Skeletal muscle cell (primary cell): Measurements from ENCODE around the gene PIK3R5.
"Not testable (repeated sequence)": the region's sequence is repeated elsewhere in the genome, so short reads cannot be mapped to it uniquely, and the experiment has no call there.

Experiments used
- DNase-seq: peaks from one replicate; pipeline ENCODE4 v3.0.0-alpha.2; 2010; ENCODE audit warnings: low read depth
- H3K4me3 ChIP-seq: 2 replicates; pipeline ENCODE4 v1.5.1; 2011; ENCODE audit warnings: low read depth, mild to moderate bottlenecking, control low read depth, low read length, moderate library complexity

Gene PIK3R5

DNA sequence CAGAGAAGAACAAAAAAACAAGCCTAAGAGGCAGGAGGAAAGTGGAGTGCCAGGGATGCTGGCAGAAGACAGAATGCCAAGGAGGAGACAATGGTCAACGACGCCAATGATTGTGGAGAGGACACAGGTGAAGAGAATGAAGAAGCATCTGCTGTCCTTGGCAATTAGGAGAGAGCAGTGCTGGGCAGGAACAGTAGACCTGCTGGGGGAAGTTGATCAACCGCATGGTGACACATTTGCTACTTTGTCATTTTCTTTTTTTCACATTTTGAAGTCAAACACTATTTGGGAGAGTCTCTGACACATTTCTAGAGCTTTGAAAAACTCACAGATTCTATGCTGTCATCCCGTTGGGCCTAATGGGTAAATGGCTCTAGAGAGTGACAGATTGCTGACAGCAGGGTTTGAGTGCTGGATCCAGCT lies 97.0 kb downstream of the PIK3R5 start:
- DNase-seq, result no peak
- H3K4me3 ChIP-seq, result no peak overlapping the region

GRCh38 chr17:8868092-8868491 lies 97.4 kb downstream of the PIK3R5 start:
- H3K4me3 ChIP-seq, result no peak overlapping the region
- no peak for DNase-seq

DNA sequence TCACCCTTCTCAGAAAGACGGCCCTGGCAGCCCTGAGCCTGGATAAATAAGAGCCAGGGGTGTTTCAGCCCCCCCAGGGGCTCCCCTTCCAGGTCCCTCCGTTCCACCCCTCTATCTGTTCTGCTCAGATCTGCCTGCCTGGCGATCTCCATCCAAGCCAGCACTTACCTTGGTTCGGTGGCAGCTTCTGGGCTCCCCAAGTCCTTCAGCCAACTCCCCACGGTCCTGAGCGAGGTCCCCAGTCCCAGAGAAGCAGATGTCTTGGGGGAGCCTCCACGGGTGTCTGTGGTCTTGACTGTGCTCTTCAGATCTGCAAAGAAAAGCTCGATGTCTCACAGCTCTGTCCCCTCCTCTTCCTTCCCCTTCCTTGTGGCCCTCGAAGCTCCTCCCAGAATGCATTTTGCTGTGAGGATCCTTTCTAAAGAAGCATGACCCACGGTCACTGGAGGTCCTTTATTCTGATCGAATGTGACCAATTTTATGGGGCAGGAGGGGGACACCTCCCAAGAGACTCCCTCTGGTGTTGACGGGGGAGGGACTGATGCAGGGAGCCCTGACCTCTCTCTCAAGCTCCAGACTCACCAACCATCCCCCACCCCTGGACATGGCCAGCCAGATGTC lies 98.0 kb downstream of the PIK3R5 start, which contains the start of gene PIK3R6:
Gene PIK3R6, minus strand, starts transcription at position 314 of the 621 bp plus-strand sequence. CDS start 17,880 bp downstream, outside the sequence.
- no peak for DNase-seq
- no peak within 1 kb of the TSS for H3K4me3 ChIP-seq

DNA sequence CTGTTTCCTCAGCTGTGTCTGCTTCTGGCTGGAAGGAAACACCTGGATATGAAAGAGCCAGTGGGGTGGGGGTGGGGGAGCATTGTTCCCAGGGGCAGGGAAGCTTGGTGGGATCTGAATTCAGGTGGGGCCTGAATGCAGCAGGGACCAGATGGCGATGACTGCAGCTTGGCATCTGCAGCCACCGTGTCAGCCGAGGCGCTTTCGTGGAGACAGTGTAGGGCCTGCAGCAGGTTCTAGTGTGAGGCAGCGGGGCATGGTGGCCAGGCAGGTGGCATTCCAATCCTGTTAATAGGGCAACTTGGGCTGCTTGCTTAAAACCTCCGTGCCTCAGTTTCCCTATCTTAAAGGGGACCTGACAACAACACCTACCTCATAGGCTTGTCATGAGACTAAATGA lies 99.7 kb downstream of the PIK3R5 start:
- DNase-seq, result no peak

DNA sequence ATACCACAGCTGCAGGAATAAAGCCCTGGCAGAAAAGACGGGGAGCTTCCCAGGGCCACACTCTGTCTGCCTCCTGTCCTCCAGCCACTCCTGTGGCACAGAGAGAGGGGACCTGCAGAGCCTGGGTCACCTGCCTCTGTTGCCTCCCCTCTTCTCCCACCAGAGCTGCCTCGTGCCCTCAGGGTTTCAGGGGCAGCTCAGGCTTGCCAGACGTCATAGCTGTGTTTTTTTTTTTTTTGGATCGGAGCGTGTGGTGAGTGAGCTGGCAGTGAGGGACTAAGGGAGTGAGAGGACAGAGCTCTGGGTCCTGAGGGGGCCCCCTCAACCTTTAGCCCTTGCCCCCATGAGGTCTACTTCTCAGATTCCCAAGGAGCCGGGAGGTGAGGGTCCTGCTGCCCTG lies 100.1 kb downstream of the PIK3R5 start:
- H3K4me3 ChIP-seq, result no peak overlapping the region
- DNase-seq, result no peak

More for the DNA sequence above, 99.7 kb downstream of the PIK3R5 start:
- no peak overlapping the region for H3K4me3 ChIP-seq

- DNase-seq, result no peak
- no peak overlapping the region for H3K4me3 ChIP-seq
Observed at GRCh38 chr17:8862213-8863056, 103.1 kb downstream of the PIK3R5 start.

DNA sequence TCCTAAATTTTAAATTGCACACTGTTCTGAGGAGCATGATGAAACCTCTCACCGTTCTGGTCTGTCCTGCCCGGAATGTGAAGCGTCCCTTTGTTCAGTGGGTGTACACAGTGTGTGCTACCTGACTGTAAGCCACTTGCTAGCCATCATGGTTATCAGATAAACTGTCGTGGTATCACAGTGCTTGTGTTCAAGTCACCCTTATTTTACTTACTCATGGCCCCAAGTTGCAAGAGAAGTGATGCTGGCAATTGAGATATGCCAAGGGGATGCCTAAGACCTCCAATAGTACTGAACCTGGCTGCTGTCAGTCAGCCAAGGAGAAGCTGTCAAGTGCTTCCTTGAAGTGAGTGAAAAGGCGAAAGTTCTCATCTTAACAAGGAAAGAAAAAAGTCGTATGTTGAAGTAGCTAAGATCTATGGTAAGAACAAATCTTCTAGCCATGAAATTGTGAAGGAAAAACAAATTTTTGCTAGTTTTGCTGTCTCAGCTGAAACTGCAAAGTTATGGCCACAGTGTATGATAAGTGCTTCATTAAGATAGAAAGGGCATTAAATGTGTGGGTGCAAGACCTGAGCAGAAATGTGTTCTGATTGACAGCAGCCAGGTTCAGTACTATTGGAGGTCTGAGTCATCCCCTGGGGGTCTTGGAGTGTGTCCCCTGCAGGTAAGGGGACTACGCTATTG lies 103.9 kb downstream of the PIK3R5 start:
- no peak overlapping the region for H3K4me3 ChIP-seq
- DNase-seq, result no peak

DNA sequence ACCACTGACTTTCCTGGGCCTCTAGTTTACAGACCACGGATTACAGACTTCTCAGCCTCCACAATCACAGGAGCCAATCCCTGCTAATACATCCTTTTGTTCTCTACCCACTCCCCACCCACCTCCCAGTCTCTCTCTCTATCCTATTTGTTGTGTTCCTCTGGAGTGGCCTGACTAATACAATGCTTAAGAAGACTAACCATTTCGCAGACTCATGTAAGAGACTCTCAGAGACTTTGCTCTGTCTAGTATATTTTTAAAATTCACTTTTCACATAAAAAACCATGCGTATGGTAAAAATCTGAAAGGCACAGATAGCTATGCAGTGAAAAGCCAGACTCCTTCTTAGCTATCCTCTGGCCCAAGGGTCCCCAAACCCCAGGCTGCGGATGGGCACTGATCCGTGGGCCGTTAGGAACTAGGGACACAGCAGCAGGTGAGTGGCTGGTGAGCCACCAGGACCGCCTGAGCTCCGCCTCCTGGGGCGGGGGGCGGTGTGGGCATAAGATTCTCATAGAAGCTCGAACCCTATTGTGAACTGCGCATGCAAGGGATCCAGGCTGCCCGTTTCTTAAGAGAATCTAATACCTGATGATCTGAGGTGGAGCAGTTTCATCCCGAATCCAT lies 105.6 kb downstream of the PIK3R5 start:
- DNase-seq, result no peak
- H3K4me3 ChIP-seq, result no peak overlapping the region

GRCh38 chr17:8859027-8859803 lies 106.3 kb downstream of the PIK3R5 start:
- no peak overlapping the region for H3K4me3 ChIP-seq
- peak; percentile 48 for DNase-seq

DNA sequence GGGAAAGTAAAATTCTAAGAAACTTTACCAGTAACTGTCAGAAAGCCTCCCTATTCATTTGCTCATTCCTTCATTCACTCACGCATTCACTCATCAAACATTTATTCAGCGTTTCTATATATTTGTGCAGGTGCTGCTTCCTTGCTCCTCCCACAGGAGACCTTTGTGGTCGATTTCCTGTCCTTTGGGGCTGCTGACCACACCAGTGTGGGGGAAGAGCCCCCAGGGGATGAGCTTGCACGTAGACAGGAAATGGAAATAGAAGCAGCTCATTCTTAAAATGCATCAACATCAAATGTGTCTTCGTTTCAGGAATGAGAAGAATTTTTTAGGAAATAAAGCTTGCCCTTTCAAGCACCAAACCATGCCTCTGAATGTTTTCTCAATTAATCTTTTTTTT lies 107.6 kb downstream of the PIK3R5 start:
- peak; percentile 43 for DNase-seq
- H3K4me3 ChIP-seq, result no peak overlapping the region

DNA sequence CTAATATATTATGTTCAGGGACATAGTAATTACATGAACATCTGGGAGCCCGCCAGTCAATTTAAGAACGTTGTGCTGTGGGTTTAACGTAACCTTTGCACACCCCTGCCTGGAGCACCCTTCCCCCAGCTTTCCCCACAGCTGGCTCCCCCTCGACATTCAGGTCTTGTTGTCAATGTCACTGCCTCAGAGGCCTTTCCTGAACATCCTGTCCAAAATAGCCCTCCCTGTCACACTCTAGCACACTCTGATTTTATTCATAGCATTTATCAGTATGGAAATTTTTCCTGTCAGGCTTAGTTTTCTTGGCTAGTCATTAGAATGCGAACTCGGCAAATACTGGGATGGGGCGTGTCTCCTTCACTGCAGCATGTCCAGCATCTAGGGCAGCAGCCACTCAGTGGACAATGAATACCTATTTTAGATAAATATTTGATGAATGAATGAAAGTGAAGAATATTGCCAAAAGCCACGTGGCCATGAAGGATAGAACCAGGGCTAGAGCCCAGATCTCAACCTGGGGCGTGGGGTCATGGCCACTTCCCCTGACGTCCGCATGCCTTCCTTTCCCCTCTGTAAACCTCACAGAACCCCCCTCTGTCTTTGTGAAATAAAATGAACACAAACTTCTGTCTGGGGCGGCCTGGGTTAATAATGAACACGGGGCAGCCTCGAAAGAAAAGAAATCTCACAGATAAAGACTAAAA lies 108.5 kb downstream of the PIK3R5 start:
- no peak overlapping the region for H3K4me3 ChIP-seq
- no peak for DNase-seq

GRCh38 chr17:8856205-8856603 lies 109.3 kb downstream of the PIK3R5 start:
- not testable (repeated sequence) for DNase-seq, H3K4me3 ChIP-seq

DNA sequence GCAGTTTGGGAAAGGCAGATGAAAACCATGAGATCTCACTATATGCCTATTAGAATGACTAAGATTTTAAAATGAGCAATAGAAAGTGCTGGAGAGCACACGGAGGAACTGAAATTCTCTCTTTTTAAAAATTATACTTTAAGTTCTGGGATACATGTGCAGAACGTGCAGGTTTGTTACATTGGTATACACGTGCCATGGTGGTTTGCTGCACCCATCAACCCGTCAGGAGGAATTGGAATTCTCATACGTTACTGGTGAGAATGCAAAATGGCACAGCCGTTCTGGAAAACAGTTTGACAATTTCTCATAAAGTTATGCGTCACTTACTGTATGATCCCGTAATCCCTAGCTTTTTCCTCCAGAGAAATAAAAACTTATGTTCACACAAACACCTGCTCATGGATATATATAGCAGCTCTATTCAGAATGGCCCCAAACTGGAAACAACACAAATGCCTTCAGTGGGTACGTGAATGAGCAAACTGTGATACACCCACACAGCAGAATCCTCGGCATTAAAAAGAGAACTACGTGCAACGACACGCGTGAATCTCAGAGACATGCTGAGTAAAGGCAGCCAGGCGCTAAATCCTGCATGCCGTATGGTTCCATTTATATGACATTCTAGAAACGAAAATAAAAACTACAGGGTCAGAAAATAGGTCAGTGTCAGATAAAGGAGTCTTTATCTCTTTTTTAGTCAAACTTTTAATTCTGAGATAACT lies 109.9 kb downstream of the PIK3R5 start:
- DNase-seq, result no peak
- H3K4me3 ChIP-seq, result no peak overlapping the region

DNA sequence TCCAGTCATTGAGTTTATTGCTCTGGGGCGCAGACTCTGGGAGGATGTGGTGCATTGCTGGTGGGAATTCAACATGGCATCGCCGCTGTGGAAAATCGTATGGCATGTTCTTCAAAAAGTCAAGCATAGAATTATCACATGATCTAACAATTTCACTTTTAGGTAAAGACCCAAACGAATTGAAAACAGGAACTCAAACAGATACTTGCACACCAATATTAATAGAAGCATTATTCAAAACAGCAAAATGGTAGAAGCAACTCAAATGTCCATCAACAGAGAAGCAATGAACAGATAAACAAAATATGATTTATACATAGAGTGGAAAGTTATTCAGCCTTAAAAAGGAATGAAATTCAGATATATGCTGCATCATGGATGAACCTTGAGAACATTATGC lies 113.9 kb downstream of the PIK3R5 start:
- DNase-seq, result no peak
- no peak overlapping the region for H3K4me3 ChIP-seq

GRCh38 chr17:8849311-8850041 lies 116.0 kb downstream of the PIK3R5 start:
- DNase-seq, result no peak
- no peak overlapping the region for H3K4me3 ChIP-seq

GRCh38 chr17:8847891-8848290 lies 117.6 kb downstream of the PIK3R5 start:
- H3K4me3 ChIP-seq, result no peak overlapping the region
- DNase-seq, result no peak

GRCh38 chr17:8846768-8847211 lies 118.7 kb downstream of the PIK3R5 start:
- no peak for DNase-seq

More at GRCh38 chr17:8846768-8847211, 118.7 kb downstream of the PIK3R5 start:
- H3K4me3 ChIP-seq, result no peak overlapping the region
